Anterior cingulate cortex (tissue), 58 donors: ENCODE data around the gene CACNB4.
"Not testable (repeated sequence)": the region's sequence is repeated elsewhere in the genome, so short reads cannot be mapped to it uniquely, and the experiment has no call there.

Experiments
- DNase-seq, 58 donors: peaks; one replicate each; lab custom pipeline; 2025; lab: John Stamatoyannopoulos, UW

The CACNB4 gene

GRCh38 chr2:152028182-152028862, 70.5 kb downstream of the CACNB4 start:
- no peak for DNase-seq

GRCh38 chr2:152025678-152026287, 73.1 kb downstream of the CACNB4 start:
- peak in 55 of 58 donors; percentile 20 to 91 (median 62) for DNase-seq

GRCh38 chr2:152024477-152024876, 74.4 kb downstream of the CACNB4 start:
- no peak for DNase-seq

- DNase-seq, result no peak
These were observed 76.8 kb downstream of the CACNB4 start for GRCh38 chr2:152022090-152022489.

GRCh38 chr2:152021001-152021400, 77.8 kb downstream of the CACNB4 start:
- not testable (repeated sequence) for DNase-seq

- no peak for DNase-seq
These were observed 79.1 kb downstream of the CACNB4 start for GRCh38 chr2:152019732-152020131.

GRCh38 chr2:152016181-152017120, 82.4 kb downstream of the CACNB4 start:
- no peak for DNase-seq

GRCh38 chr2:152015552-152015951, 83.3 kb downstream of the CACNB4 start:
- no peak for DNase-seq

- DNase-seq, result no peak
These were observed 86.1 kb downstream of the CACNB4 start for GRCh38 chr2:152012697-152013096.

- no peak for DNase-seq
These were observed 87.1 kb downstream of the CACNB4 start for GRCh38 chr2:152011724-152012123.

GRCh38 chr2:152005607-152006006, 93.2 kb downstream of the CACNB4 start:
- DNase-seq, result no peak

- not testable (repeated sequence) for DNase-seq
These were observed 95.6 kb downstream of the CACNB4 start for GRCh38 chr2:152003283-152003682.

GRCh38 chr2:151999053-151999452, 99.8 kb downstream of the CACNB4 start:
- DNase-seq, result peak in 23 of 58 donors; percentile 1 to 39 (median 5)

- no peak for DNase-seq
These were observed 102.4 kb downstream of the CACNB4 start for GRCh38 chr2:151996243-151997003.

GRCh38 chr2:151995161-151995557, 103.7 kb downstream of the CACNB4 start:
- DNase-seq, result no peak

- not testable (repeated sequence) for DNase-seq
These were observed 104.7 kb downstream of the CACNB4 start for GRCh38 chr2:151994178-151994577.

GRCh38 chr2:151991010-151991409, 107.8 kb downstream of the CACNB4 start:
- no peak for DNase-seq

GRCh38 chr2:151989378-151989777, 109.5 kb downstream of the CACNB4 start:
- no peak for DNase-seq

- DNase-seq, result no peak
These were observed 111.4 kb downstream of the CACNB4 start for GRCh38 chr2:151987484-151987883.

- no peak for DNase-seq
These were observed 114.3 kb downstream of the CACNB4 start for GRCh38 chr2:151984424-151985083.
